T-helper 22 cell (primary cell): Measurements from ENCODE around the gene LMNA.
A peak's percentile ranks its signal among the peaks of the same experiment; 100 is the strongest.

ENCODE experiments used
- DNase-seq: peaks from one replicate; pipeline ENCODE4 v3.0.0-alpha.2; 2020; ENCODE audit warnings: low read depth

Gene LMNA

GRCh38 chr1:156082309-156083091 lies 32.0 kb upstream of the LMNA start, which contains the start of gene MEX3A:
Gene MEX3A (minus strand): TSS chr1:156082465. CDS start chr1:156081998, 467 bp downstream.
- DNase-seq: peak; percentile 37

GRCh38 chr1:156083800-156084790 lies 30.4 kb upstream of the LMNA start:
- DNase-seq: no peak

- DNase-seq: no peak
These were observed 28.3 kb upstream of the LMNA start for GRCh38 chr1:156086256-156086662.

GRCh38 chr1:156089704-156090103 lies 24.8 kb upstream of the LMNA start:
- DNase-seq: no peak

- DNase-seq: no peak
These were observed 24.2 kb upstream of the LMNA start for GRCh38 chr1:156090138-156090839.

GRCh38 chr1:156090840-156091188 lies 23.7 kb upstream of the LMNA start:
- DNase-seq: peak; percentile 68

- no peak for DNase-seq
These were observed 22.9 kb upstream of the LMNA start for GRCh38 chr1:156091610-156092009.

- DNase-seq: no peak
These were observed 18.5 kb upstream of the LMNA start for GRCh38 chr1:156095906-156096508.

- DNase-seq: peak; percentile 94
These were observed 17.7 kb upstream of the LMNA start for GRCh38 chr1:156096640-156097391.

GRCh38 chr1:156097499-156098178 lies 16.9 kb upstream of the LMNA start:
- no peak for DNase-seq

GRCh38 chr1:156098784-156099183 lies 15.7 kb upstream of the LMNA start:
- no peak for DNase-seq

GRCh38 chr1:156099282-156099681 lies 15.2 kb upstream of the LMNA start:
- DNase-seq: no peak

- no peak for DNase-seq
These were observed 14.1 kb upstream of the LMNA start for GRCh38 chr1:156100205-156100995.

- no peak for DNase-seq
These were observed 12.6 kb upstream of the LMNA start for GRCh38 chr1:156101880-156102279.

GRCh38 chr1:156102633-156103511 lies 11.6 kb upstream of the LMNA start:
- DNase-seq: no peak

- DNase-seq: peak; percentile 67
These were observed 11.0 kb upstream of the LMNA start for GRCh38 chr1:156103521-156103947.

- DNase-seq: peak; percentile 81
These were observed 10.3 kb upstream of the LMNA start for GRCh38 chr1:156104065-156104810.
